Osteoblast (primary cell): ENCODE measurements around the gene AFF3. TPM values are rescaled to one million over a fixed set of nuclear protein-coding genes. Genes with fewer than 3 reads are reported as not detected.
"Not testable (repeated sequence)": the region's sequence is repeated elsewhere in the genome, so short reads cannot be mapped to it uniquely, and the experiment has no call there.

ENCODE experiments used
- DNase-seq: peaks from one replicate; pipeline ENCODE4 v3.0.0; 2011; ENCODE audit warnings: low spot score, mixed read lengths; ENCODE audit not compliant: insufficient read length; ENCODE audit errors: missing footprints
- H2AFZ ChIP-seq: 2 replicates; pipeline ENCODE4 v1.6.0; 2011; ENCODE audit warnings: mild to moderate bottlenecking, low read length
- H3K27ac ChIP-seq: 2 replicates; pipeline ENCODE4 v1.5.1; 2011; ENCODE audit warnings: mild to moderate bottlenecking, low read depth, low read length, moderate library complexity
- H3K27me3 ChIP-seq: 2 replicates; pipeline ENCODE4 v1.6.0; 2012; ENCODE audit warnings: mild to moderate bottlenecking, control low read depth, inconsistent platforms, low read length, moderate library complexity; ENCODE audit not compliant: insufficient read depth
- H3K36me3 ChIP-seq: 2 replicates; pipeline ENCODE4 v1.5.1; 2011; ENCODE audit warnings: mild to moderate bottlenecking, low read length, control low read depth, moderate library complexity; ENCODE audit not compliant: insufficient read depth
- H3K4me1 ChIP-seq: 2 replicates; pipeline ENCODE4 v1.5.1; 2011; ENCODE audit warnings: mild to moderate bottlenecking, low read length, control low read depth, moderate library complexity; ENCODE audit not compliant: insufficient read depth
- H3K4me2 ChIP-seq: 2 replicates; pipeline ENCODE4 v1.6.0; 2011; ENCODE audit warnings: mild to moderate bottlenecking, low read length; ENCODE audit not compliant: insufficient read depth
- H3K4me3 ChIP-seq: fragments of 200-600 bp; sonication (generic); 3 replicates; pipeline ENCODE4 v1.5.1; 2012; ENCODE audit warnings: mild to moderate bottlenecking, low read length, inconsistent platforms; ENCODE audit not compliant: insufficient read depth
- H3K79me2 ChIP-seq: 2 replicates; pipeline ENCODE4 v1.6.0; 2012; ENCODE audit warnings: mild to moderate bottlenecking, low read length, control low read depth, inconsistent platforms; ENCODE audit not compliant: insufficient read depth
- H3K9me3 ChIP-seq: 2 replicates; pipeline ENCODE4 v1.5.1; 2011; ENCODE audit warnings: low read depth, low read length, control low read depth
- H4K20me1 ChIP-seq: 2 replicates; pipeline ENCODE4 v1.6.0; 2012; ENCODE audit warnings: mild to moderate bottlenecking, low read length, control low read depth; ENCODE audit not compliant: insufficient read depth
- total RNA-seq: library from RNA; depleted of rRNA; stranded (reverse); fragments of >200 nt; gene quantifications from 2 replicates; pipeline ENCODE4 v1.2.3, GENCODE V29; 2012
- TF ChIP-seq, protein P1 (sequence below): IDR thresholded peaks from 2 replicates; pipeline ENCODE4 v1.5.1; 2011; ENCODE audit warnings: mild to moderate bottlenecking, low read depth, low read length, moderate library complexity; ENCODE audit errors: extremely low read depth

AFF3 gene
- total RNA-seq, 1 donor, result 4.3 TPM

DNA sequence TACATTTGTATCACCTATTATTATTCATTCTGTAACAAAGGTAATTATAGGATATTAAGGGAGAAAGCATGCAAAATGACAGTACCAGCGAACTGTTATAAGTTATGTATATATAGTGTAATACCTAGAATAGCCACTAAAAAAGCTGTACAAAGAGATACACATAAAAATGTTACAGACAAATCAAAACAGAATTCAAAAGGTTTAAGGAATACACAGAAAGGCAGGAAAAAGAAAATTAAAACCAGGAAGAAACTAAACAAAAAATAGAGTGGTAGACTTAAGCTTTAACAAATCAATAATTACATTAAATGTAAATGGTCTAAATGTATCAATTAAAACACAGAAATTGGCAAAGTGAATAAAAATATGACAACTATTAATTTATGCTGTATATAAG lies 476.1 kb downstream of the AFF3 start:
- no peak overlapping the region for H3K27ac ChIP-seq
- no peaks in the 10 kb centered on the region for H4K20me1 ChIP-seq
- TF ChIP-seq, protein P1, sequence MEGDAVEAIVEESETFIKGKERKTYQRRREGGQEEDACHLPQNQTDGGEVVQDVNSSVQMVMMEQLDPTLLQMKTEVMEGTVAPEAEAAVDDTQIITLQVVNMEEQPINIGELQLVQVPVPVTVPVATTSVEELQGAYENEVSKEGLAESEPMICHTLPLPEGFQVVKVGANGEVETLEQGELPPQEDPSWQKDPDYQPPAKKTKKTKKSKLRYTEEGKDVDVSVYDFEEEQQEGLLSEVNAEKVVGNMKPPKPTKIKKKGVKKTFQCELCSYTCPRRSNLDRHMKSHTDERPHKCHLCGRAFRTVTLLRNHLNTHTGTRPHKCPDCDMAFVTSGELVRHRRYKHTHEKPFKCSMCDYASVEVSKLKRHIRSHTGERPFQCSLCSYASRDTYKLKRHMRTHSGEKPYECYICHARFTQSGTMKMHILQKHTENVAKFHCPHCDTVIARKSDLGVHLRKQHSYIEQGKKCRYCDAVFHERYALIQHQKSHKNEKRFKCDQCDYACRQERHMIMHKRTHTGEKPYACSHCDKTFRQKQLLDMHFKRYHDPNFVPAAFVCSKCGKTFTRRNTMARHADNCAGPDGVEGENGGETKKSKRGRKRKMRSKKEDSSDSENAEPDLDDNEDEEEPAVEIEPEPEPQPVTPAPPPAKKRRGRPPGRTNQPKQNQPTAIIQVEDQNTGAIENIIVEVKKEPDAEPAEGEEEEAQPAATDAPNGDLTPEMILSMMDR, result no peak
- H3K4me1 ChIP-seq, result peaks cover 18% of the 10 kb centered on the region
- H3K27me3 ChIP-seq, result no peaks in the 10 kb centered on the region
- no peaks in the 10 kb centered on the region for H3K36me3 ChIP-seq
- no peak overlapping the region for H2AFZ ChIP-seq
- no peak for DNase-seq
- H3K79me2 ChIP-seq, result no peaks in the 10 kb centered on the region
- H3K4me3 ChIP-seq, result no peak overlapping the region
- no peaks in the 10 kb centered on the region for H3K9me3 ChIP-seq
- H3K4me2 ChIP-seq, result no peak overlapping the region

DNA sequence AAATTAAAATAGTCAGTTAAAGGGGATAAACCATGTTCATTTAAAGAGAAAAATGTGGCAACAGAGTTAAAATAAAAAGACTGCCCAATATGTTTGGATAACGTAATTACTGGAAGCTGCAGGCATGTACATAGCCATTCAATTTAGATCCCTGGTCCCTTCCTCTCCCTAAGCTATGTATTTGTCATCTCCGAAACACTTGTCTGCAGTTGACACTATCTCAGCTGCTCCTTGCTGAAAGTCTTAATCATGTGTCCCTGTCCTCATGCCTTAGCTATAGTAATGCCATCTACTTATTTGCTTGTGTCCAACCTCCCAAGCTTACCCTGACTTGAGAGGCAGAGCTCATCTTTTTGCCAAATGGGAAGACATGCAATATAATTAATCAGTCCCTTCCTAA lies 478.7 kb downstream of the AFF3 start:
- peak overlapping the region; percentile 41 for H3K4me2 ChIP-seq
- no peaks in the 10 kb centered on the region for H4K20me1 ChIP-seq

DNA sequence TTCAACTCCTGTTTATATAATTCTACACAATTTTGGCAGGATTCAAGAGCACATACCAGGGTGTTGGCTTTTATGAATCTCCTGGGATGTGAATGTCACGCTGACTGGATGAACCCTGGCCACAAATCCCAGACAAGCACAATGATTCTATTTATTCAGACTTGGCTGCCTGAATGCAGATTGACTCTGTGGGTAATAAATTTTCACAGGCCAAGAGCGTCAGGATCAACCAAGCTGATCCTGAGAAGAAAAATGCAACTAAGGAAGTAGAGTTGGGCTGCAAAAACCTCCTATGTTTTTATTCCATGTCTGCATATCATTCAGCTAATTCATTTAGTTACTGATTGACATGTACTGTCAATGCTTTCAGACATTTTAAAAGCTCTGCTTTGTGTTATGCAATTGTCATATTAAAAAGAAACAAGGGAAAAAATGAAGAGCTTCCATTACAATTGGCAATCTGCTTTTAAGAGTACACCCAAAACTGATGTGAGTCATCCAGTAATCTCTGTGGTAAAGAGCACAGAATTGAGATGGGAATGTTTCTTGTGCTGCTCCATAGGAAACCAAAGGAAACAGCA lies 479.5 kb downstream of the AFF3 start:
- TF ChIP-seq, protein P1, result no peak
- DNase-seq, result peak; percentile 78
- Histone ChIP-seq H3K4me1 (peaks cover 18% of the 10 kb centered on the region), H3K9me3 (no peaks in the 10 kb centered on the region), H3K27ac (peak overlapping the region; percentile 82), H2AFZ (no peak overlapping the region), H3K79me2 (no peaks in the 10 kb centered on the region), H3K27me3 (no peaks in the 10 kb centered on the region), H3K4me3 (peak overlapping the region; percentile 0), H3K4me2 (peak overlapping the region; percentile 41), H4K20me1 (no peaks in the 10 kb centered on the region), H3K36me3 (no peaks in the 10 kb centered on the region)

More for the DNA sequence above, 478.7 kb downstream of the AFF3 start:
- no peak overlapping the region for H3K4me3 ChIP-seq
- no peak overlapping the region for H2AFZ ChIP-seq
- no peaks in the 10 kb centered on the region for H3K79me2 ChIP-seq
- H3K9me3 ChIP-seq, result no peaks in the 10 kb centered on the region
- DNase-seq, result no peak
- TF ChIP-seq, protein P1, result no peak
- H3K4me1 ChIP-seq, result peaks cover 18% of the 10 kb centered on the region
- H3K27ac ChIP-seq, result peak overlapping the region; percentile 82
- no peaks in the 10 kb centered on the region for H3K27me3 ChIP-seq
- H3K36me3 ChIP-seq, result no peaks in the 10 kb centered on the region

DNA sequence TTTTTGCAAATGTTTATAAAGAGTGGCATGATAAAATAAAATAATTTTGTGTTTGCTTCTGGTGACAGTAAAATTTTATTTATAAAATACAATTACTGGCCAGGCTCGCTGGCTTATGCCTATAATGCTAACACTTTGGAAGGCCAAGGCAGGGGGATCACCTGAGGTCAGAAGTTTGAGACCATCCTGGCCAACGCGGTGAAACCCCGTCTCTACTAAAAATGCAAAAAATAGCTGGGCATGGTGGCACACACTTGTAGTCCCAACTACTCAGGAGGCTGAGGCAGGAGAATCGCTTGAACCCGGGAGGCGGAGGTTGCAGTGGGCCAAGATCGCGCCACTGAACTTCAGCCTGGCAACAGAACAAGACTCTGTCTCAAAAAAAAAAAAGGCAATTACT lies 480.6 kb downstream of the AFF3 start:
- not testable (repeated sequence) for H3K27ac ChIP-seq, H2AFZ ChIP-seq, H3K27me3 ChIP-seq, H3K4me2 ChIP-seq, H3K36me3 ChIP-seq, H3K4me3 ChIP-seq, DNase-seq, H4K20me1 ChIP-seq, H3K79me2 ChIP-seq, H3K9me3 ChIP-seq
- peaks cover 18% of the 10 kb centered on the region for H3K4me1 ChIP-seq
